Fibroblast of skin of abdomen (primary cell): Measurements from ENCODE around the gene SPRY4.
"Not testable (repeated sequence)": the region's sequence is repeated elsewhere in the genome, so short reads cannot be mapped to it uniquely, and the experiment has no call there.

Experiments
- DNase-seq: peaks from one replicate; pipeline ENCODE4 v3.0.0-alpha.2; 2013

Gene SPRY4

DNA sequence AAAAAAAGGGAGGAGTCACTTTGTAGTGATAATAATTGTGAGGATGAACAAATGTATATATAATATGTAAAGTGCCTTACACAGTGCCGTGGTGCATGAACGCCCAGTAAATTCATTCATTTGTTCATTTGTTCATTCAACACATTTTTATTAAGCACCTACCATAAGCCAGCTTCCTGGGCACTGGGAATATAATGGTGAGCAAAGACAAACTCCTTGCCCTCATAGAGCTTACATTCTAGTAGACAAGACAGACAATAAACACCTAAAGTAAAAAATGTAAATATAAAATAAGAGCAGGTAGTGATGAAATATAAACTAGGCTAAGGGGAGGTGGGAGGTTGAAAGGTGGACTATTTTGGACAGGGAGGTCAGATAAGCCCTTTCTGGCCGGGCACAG, 32.0 kb downstream of the SPRY4 start:
- DNase-seq: no peak

DNA sequence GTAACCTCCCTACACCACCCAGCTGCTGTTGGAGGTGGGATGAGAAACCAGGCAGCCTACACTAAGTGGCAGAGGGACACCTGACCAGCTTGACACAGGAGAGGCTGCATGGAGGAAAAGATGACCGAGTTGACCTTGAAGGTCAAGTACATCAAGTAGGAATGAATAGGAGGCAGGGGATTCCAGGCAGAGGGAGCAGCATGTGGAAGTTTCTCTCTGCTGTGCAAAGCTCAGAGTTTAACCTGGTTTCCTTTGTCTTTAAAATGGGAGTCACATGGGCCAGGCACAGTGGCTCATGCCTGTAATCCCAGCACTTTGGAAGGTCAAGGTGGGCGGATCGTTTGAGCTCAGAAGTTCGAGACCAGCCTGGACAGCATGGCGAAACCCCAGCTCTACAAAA, 32.6 kb downstream of the SPRY4 start:
- DNase-seq: no peak

DNA sequence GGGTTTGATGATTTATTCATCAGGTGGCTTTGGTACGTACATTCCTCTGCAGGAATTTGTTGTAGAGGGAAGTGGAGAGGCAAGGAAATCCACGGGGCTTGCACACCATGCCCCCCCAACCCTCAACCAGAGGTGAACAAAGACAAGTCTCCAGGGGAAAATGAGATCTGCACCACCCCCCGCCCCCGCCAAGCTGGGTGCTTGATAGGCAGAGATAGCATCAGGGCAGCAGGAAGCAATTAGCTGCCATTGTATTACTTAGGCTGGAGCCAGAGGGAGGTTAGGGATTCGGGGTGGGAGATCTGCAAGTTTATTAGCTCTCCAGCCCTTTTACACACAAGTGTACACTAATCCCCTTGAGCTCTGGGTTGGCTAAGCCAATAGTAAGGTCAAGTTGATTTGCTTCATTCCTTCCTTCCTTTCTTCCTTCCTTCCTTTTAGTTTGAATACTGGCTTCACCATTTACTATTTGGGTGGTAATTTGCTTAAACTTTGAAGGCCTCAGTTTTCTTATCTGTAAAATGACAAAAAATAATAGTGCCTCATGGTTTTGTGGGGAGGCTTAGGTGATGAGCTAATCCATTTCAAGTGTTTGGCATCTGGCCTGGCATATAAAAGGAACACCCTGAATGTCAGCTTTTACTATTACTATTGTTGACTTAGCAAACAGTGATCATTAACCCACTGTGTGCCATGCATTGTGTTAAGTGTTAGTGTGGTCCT, 34.1 kb downstream of the SPRY4 start:
- DNase-seq: peak; percentile 29

DNA sequence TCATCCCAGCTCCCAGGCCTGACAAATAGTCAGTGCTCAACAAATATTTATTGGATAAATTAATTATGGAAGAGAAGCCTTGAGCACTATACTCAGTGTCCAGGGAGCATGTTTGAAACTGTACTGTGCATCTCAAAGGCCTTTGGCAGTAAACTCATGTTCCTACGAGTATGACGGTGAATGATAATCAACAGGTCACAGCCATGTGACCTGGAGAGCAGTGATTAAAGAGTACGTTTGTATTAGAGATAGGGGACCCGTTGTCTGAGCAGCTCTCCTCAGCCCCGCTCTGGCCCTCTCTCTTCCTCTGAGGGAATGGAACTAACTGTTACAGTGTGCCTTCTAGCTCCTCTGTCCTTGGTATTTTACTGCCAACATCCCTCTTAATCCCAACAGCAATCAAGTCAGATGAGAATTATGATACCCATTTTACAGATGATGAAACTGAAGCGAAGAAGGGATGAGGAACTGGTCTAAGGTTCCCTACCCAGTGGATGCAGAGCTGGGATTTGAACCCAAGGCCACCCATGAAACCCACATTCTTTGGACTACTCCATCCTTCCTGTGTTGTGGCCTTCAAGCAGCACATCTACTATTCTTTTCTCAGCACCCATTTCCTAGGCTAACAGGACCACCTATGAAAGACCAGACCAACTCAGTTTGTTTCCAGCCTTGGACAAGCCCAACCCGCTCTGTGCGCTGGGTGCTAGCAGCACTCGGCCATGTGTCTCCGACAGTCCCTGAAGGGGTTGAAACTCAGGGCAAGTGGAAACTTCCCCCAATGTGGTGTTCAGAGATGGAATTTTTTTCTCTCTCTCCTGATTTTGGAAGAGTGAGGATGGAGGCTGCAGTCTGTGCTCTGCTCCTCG, 34.9 kb downstream of the SPRY4 start:
- no peak for DNase-seq

DNA sequence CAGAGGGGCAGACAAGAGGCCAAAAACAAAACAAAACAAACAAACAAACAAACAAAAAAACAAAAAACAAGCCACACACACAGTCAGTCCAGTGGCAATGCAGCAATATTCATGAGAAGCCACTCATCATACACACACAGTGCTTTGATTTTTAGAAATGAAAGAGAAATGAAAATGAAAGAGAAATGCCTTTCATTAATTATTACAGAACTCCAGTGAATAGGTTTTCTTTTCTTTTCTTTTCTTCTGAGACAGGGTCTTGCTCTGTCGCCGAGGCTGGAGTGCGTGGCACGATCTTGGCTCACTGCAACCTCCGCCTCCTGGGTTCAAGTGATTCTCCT, 36.9 kb downstream of the SPRY4 start:
- DNase-seq: no peak

DNA sequence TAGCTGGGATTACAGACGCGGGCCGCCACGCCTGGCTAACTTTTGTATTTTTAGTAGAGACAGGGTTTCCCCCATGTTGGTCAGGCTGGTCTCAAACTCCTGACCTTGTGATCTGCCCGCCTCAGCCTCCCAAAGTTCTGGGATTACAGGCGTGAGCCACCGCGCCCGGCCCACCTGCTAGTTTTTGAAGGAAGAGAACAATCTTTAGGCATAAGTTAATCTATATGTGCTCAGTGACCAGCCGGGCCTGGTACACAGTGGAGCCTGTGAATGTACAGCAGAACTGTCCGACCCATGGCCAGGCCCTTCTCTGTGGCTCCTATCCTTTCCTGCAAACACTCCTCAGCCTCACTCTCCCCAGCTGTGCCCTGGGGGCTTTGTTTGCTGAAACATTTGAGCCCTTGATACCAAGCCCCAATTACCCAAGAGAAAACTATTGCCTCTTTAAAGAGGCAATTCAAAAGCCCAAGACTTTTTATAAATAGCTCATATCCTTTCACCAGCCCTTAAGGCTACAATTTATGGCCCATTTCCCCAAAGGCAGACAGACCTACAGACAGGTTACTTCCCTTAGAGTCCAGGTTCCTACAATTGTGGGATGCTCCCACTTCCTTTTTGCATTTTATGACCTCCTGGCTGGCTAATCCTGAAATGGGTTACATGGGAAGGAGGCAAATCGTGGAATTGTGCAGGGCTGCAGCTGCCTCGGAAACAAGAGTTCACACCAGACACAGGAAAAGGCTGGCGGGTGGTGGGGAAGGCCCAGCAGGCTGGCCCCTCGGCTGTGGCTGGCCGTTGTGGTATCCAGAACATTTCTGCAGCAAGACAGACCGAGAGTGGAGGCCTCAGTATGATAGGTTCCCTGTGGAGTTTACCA, 37.5 kb downstream of the SPRY4 start:
- DNase-seq: no peak

DNA sequence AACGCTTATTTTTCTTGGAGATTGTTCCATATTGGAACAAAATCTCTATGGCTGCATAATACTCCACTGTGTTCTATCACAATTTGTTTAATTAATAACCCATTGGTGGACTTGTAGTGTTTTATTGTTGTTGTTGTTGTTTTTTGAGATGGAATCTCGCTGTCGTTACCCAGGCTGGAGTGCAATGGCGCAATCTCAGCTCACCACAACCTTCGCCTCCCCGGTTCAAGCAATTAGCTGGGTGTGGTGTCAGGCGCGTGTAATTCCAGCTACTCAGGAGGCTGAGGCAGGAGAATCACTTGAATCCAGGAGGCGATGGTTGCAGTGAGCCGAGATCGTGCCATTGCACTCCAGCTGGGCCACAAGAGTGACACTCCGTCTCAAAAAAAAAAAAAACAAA, 38.7 kb downstream of the SPRY4 start:
- DNase-seq: no peak

DNA sequence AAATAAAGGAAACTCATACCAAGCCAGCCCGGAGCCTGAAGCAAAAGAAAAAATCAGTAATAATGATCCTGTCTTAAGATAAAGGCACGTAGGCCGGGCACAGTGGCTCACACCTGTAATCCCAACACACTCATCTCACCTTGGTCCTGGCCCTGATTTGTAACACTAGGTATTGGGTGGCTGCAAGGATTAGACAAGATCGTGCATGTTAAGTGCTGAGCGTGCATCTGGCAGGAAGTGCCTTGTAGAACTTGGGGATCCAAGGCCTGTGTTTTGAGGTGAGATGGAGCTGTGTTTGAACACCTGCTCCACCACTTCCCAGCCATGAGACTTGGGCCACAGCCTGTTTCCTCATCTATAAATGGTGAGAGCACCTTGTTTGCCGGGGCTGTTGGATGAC, 41.5 kb downstream of the SPRY4 start:
- DNase-seq: no peak

DNA sequence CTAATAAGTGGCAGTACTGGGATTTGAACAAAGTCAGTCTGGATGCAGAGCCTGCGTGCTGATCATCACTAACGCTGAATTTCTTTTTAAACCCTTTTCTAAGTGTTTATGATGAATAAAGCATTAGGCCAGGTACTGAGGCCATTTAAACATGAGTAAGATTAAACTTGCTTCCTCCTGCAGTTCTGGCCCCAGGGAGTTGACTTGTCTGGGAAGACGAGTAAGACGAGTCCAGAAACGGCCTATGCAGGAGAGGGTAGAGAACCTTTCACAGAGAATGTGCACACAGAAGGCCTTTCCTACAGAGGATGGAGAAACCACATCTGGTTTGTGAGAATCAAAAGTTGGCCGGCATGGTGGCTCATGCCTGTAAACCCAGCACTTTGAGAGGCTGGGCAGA, 42.9 kb downstream of the SPRY4 start:
- DNase-seq: no peak

DNA sequence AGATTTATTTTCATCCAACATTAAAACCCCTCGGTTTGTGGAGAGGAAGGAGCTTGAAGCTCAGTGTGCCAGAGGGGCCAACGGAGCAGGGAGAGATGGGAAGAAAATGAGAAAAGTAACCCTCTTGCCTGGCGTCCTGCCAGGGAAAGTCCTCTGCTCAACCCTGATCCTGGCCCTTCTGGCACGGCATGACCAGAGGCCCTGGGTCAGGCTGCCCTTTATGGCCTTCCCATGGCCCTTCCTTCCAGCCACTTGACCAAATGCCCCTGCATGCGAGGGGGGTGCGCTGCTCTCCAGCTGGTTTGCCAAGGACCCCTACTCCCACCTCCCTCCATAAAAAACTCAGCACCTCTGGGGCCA, 43.8 kb downstream of the SPRY4 start:
- DNase-seq: no peak

DNA sequence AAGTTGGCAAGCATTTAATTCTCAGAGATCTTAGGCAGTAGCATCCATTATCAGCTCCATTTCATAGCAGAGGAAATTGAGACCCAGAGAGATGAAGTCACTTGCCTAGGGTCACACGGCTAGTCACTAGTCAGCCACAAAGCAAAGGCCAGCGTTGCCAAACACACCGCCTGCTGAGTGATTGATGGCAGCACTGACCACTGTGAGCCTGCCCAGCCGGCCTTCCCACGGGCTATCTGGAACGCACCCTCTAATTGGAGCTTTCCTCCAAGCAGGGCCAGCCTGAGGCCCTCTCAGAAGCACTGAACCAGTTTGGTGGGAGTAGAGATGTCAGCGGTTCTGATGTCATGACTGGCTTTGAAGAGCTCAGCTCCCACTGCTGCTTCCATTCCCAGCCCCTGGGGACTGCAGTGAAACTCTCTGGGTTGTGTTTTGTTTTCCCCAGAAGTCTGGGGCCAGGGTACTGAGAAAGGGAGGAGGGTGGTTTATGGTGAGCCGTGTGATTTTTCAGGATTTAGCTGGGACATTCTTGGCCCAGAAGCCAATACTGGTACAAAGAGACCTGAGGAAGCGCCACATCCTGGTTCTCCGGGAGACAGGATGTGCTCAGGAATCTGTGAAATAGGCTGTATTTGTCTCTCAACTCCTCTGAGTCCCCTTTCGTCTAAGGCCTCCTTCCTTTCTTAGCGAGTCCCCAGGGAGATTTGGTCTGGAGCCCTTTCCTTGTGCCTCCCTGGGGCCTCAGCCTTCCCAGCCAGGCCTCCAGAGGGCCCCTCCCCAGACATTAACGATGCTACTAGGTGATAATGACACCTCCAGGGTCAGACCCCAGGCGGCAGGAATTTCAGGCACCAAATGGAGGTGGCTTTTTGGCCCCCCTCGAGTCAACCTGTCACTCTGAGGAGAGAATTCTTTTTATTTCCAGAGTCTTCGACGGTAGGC, 44.5 kb downstream of the SPRY4 start:
- no peak for DNase-seq

DNA sequence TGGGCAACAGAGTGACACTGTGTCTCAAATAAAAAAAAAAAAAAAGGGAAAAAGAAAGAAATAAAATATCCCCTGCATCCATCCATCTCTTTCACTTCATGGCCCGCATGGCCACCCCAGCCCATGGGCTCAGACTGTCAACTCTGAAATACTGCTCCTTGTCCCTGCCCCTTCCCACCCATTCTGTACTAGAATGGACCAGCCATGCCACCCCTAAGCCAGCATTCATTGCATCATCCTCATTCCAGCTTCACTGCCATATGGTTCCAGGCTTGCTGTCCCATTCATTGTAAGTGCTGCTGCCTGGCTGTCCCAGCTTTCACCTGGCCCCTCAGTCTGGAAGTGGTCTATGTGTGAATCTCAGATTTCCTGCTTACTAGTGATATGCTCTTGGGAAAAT, 46.2 kb downstream of the SPRY4 start:
- DNase-seq: no peak

DNA sequence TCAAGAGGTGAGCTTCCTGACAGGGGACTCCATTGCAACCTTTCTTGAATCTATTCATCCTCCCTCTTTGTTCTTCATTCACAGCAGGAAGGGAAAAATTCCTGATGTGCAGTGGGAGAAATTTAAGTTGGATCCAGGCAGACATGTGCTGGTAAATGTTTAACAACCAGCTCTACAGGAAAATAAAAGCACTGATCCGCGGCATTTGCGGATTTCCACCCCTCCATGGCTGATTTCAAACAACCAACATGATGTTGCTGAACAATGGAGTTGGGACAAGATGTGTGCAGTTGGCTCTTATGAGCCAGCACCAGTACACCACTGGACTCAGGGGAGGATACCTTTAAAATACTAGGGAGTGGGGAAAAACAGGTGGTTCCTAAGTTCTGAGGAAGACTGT, 47.0 kb downstream of the SPRY4 start:
- DNase-seq: no peak

DNA sequence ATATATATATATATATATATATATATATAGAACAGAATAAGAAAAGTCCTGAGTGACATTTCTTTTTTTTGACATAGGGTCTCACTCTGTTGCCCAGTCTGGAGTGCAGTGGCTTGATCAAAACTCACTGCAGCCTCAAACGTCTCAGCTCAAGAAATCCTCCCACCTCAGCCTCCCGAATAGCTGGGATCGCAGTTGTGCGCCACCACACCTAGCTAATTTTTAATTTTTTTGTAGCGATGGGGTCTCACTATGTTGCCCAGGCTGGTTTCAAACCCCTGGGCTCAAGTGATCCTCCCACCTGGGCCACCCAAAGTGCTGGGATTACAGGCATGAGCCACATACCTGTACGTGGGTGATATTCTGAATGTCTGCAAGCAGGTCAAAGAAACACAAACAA, 48.3 kb downstream of the SPRY4 start:
- no peak for DNase-seq

DNA sequence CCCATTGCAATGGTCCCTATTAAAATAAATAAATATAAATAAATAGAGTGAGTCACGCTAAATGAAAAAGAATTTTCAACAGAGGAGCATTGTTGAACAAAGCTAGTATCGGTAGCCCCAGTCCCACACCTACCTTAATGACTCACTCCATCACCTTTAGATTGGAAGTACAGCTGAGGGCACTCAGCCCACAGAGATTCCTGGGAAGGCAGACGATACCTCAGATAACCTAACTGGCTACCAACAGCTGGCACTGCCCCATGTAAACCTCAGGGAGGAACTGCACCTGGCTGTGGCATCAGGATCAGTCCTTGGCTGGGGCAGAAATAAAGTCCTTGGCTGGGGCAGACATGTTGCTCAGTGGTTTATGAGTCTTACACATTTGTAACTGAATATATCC, 49.3 kb downstream of the SPRY4 start:
- no peak for DNase-seq

DNA sequence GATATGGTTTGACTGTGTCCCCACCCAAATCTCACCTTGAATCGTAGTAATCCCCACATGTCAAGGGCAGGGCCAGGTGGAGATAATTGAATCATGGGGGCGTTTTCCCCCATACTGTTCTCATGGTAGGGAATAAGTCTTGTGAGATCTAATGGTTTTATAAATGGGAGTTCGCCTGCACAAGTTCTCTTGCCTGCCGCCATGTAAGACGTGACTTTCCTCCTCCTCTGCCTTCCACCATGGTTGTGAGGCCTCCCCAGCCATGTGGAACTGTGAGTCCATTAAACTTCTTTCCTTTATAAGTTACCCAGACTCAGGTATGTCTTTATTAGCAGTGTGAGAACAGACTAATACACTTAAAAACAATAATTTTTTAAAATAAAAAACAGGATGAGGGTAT, 52.2 kb downstream of the SPRY4 start:
- DNase-seq: not testable (repeated sequence)

DNA sequence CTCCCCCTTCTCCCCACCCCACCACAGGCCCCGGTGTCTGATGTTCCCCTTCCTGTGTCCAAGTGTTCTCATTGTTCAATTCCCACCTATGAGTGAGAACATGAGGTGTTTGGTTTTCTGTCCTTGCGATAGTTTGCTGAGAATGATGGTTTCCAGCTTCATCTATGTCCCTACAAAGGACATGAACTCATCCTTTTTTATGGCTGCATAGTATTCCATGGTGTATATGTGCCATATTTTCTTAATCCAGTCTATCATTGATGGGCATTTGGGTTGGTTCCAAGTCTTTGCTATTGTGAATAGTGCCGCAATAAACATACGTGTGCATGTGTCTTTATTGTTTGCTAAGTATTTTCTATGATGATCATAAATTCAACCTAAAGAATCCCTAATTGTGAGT, 60.7 kb downstream of the SPRY4 start:
- DNase-seq: not testable (repeated sequence)

DNA sequence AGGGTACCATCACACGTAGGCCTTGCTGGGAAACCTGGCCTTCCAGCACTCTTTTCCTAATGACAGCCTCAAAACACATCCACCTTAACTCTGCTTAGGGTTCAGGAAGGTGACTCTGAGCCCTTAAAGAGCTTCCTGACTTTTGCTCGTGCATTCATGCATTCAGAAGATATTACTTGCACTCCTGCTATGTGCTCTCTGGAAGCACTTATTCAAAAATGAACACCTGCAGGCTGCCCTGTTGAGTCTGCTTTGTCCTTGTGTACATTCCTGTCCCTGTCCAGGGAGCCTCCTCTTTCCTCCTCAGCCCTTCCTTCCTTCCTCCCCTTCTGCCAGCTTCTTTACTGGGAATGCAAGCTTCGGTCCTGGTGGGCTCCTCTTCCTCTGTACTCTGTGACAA, 61.5 kb downstream of the SPRY4 start:
- DNase-seq: no peak

DNA sequence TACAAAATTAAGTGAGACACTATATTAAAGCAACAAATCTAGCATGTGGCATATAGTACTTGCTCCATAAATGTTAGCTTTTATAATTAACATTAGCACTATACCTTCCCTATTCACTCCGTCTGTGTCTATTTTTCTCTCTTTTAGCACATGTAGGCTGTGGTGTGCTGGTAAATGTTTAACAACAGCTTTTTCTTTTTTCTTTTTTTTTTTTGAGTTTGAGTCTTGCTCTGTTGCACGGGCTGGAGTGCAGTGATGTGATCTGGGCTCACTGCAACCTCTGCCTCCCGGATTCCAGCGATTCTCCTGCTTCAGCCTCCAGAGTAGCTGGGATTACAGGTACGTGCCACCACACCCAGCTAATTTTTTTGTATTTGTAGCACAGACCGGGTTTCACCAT, 62.1 kb downstream of the SPRY4 start:
- no peak for DNase-seq
